ENCODE results near the gene C5AR1.

DNA sequence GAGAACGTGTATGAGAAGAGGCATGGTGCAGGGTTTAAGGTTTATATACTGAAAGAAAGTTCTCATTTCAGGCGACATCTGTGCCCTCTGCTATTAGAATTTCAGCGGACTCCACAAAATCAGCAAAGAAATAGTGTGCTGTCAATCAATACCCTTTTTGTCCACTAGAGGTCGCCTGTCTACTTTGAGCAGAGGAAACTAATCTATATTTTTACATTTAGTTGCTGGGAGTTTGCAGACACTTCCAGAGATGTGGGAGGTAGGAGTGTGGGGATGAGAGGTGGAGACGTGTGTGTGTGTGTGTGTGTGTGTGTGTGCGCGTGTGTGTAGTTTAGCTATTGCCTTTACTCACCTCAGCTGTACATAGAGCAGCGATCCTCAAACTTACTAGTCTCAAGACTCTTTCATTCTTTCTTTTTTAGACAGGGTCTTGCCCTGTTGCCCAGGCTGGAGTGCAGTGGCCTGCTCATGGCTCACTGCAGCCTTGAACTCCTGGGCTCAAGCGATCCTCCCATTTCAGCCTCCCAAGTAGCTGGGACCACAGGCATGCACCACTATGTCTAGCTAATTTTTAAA lies 25.2 kb upstream of the C5AR1 start:
- TF ChIP-seq POLR2A (IDR thresholded peaks at IDR 0.05) (no peak), POLR2AphosphoS5 (IDR thresholded peaks at IDR 0.05) (no peak), EP300 (IDR thresholded peaks at IDR 0.05) (no peak)
- TF ChIP-seq, protein P1, sequence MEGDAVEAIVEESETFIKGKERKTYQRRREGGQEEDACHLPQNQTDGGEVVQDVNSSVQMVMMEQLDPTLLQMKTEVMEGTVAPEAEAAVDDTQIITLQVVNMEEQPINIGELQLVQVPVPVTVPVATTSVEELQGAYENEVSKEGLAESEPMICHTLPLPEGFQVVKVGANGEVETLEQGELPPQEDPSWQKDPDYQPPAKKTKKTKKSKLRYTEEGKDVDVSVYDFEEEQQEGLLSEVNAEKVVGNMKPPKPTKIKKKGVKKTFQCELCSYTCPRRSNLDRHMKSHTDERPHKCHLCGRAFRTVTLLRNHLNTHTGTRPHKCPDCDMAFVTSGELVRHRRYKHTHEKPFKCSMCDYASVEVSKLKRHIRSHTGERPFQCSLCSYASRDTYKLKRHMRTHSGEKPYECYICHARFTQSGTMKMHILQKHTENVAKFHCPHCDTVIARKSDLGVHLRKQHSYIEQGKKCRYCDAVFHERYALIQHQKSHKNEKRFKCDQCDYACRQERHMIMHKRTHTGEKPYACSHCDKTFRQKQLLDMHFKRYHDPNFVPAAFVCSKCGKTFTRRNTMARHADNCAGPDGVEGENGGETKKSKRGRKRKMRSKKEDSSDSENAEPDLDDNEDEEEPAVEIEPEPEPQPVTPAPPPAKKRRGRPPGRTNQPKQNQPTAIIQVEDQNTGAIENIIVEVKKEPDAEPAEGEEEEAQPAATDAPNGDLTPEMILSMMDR (IDR thresholded peaks at IDR 0.05) = peak; percentile 84 to 89

Measured in suprapubic skin (tissue), 4 donors.